Activated CD4-positive, alpha-beta T cell treated with anti-CD3 and anti-CD28 coated beads for 24 hours (primary cell): ENCODE results near the gene MSLN.

Experiments used
- DNase-seq, 2 donors: peaks; one replicate each; pipeline ENCODE4 v3.0.0-alpha.2; 2020; ENCODE audit warnings: low read depth in 2 of 2

MSLN gene

DNA sequence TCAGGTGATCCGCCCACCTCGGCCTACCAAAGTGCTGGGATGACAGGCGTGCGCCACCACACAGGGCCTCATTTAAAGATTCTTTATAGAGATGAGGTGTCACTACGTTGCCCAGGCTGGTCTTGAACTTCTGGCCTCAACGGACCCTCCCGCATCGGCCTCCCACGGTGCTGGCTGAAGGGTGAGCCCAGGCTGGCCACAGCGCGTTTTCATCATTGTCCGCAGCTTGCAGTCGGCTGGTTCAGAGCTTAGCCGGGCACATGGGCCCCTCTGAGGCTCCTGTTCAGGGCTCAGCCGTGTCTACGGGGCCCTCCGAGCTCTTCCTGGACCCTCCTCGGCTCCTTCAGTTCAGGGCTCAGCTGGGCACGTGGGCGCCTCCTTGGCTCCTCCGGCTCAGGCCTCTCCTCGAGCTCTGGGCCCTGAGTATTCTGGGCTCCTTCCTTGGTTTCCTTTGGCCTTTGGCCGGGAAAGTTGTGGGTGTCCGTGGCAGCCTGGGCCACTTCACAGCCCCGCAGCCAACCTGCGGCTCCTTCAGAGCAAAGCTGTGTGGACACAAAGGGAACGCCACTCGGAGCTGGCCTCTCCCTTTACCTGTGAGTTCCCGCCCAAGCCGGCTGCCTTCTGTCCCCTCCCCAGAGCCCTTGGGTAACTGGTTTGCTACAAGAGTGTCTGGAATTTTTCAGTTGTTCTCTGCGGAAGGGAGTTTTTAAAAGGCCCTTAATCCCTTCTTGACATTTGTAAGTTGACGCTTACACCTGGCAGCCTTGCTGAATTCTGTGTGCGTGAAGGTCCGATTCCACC, 1.2 kb upstream of the MSLN start:
- DNase-seq = no peak

DNA sequence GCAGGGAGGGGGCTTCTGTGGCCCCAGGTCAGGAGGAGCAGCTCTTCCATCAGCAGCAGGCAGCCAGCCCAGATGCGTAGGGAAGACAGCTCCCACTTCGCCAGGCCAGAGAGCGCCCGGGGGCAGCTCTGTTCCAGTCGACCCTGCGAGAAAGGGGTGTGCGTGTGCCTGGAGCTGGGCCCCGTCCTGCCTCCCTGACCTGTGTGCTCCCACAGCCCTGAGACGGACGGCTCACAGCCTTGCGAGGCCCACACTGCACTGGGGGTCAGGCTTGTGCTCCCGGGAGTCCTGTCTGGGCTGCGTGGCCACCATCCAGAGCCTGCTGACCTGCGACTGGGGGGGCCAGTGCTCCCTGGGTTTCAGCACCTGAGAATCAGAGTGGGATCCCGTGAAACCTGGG, 469 bp upstream of the MSLN start:
- no peak for DNase-seq

- DNase-seq = no peak
Measured at GRCh38 chr16:761625-762513, 1.3 kb downstream of the MSLN start.

GRCh38 chr16:762595-763268, 2.2 kb downstream of the MSLN start:
- no peak for DNase-seq

- no peak for DNase-seq
Measured at GRCh38 chr16:763369-764183, 3.0 kb downstream of the MSLN start.

GRCh38 chr16:764184-764750, 3.7 kb downstream of the MSLN start:
- no peak for DNase-seq

DNA sequence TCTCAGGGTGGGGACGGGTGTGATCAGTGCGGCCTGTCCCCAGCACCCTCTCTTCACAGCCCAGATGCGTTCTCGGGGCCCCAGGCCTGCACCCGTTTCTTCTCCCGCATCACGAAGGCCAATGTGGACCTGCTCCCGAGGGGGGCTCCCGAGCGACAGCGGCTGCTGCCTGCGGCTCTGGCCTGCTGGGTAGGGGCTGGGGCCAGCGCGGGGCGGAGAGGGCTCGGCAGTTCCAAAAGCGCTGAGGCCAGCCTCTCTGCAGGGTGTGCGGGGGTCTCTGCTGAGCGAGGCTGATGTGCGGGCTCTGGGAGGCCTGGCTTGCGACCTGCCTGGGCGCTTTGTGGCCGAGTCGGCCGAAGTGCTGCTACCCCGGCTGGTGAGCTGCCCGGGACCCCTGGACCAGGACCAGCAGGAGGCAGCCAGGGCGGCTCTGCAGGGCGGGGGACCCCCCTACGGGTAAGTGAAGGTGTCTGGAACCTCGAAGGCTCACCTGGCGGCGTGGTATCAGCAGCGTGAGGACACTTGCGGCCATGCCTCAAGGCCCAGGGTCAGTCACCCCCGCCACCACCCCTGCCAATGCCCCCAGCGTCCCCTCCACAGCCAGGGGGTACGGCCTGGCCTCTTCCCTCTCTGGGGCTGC, 4.4 kb downstream of the MSLN start:
- DNase-seq = no peak

GRCh38 chr16:765488-765865, 4.9 kb downstream of the MSLN start:
- DNase-seq = no peak

- no peak for DNase-seq
Measured at GRCh38 chr16:766008-766819, 5.7 kb downstream of the MSLN start.

- no peak for DNase-seq
Measured at GRCh38 chr16:766820-767640, 6.5 kb downstream of the MSLN start.

- DNase-seq = no peak
Measured at GRCh38 chr16:767743-768235, 7.3 kb downstream of the MSLN start.

DNA sequence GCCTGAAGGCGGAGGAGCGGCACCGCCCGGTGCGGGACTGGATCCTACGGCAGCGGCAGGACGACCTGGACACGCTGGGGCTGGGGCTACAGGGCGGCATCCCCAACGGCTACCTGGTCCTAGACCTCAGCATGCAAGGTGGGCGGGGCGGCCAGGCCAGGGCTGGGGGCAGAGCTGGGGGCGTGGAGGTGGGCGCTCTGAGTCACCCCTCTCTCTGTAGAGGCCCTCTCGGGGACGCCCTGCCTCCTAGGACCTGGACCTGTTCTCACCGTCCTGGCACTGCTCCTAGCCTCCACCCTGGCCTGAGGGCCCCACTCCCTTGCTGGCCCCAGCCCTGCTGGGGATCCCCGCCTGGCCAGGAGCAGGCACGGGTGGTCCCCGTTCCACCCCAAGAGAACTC, 7.9 kb downstream of the MSLN start:
- DNase-seq = no peak

- DNase-seq = no peak
Measured at GRCh38 chr16:769184-769784, 8.8 kb downstream of the MSLN start.

DNA sequence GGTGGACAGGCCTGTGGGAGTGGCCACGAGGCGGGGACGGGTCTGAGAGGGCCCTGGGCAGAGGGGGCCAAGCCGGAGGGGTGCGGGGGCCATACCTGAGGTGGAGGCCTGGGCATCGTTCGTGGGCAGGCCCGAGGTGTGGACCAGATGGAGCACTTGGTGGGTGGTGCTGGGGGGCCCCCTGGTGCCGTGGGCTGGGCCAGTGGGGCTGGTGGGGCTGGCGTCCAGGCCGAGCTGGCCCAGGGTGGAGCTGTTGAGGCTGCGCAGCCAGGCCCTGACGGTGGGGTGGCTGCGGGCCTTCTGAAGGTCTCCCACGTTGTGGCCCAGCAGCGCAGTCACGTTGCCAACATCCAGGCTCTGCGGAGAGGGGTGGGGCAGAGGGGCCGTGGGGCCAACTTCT, 9.4 kb downstream of the MSLN start:
- DNase-seq = no peak

DNA sequence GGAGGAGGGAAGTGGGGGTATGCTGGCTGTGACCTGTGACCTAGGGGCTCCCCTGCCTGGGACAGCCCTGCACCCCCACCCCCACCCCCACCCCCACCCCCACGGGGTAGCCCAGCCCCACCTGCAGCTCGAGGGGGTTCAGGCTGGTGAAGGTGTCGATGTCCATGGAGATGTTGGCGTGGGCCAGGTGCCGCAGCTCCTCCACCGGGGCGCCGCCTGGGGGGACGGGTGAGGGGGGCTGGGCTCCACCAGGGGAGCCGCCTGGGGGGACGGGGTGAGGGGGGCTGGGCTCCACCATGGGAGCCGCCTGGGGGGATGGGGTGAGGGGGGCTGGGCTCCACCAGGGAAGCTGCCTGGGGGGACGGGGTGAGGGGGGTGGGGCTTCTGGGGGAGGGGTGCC, 9.9 kb downstream of the MSLN start:
- DNase-seq = no peak

GRCh38 chr16:772959-773358, 12.4 kb downstream of the MSLN start:
- no peak for DNase-seq

- DNase-seq = no peak
Measured at GRCh38 chr16:774086-775001, 13.8 kb downstream of the MSLN start.
